ENCODE results near the gene GJC2. TPM values are rescaled to one million over a fixed set of nuclear protein-coding genes. Genes with fewer than 3 reads are reported as not detected.
A peak's percentile ranks its signal among the peaks of the same experiment; 100 is the strongest.
"Not testable (repeated sequence)": the region's sequence is repeated elsewhere in the genome, so short reads cannot be mapped to it uniquely, and the experiment has no call there.

The GJC2 gene
- total RNA-seq, 1 donor from 2014 or later, result 1.0 TPM

- DNase-seq, result no peak
- H3K27me3 ChIP-seq (ENCODE audit: low read depth), result no peaks in the 10 kb centered on the region
- H3K4me3 ChIP-seq, result peak overlapping the region; percentile 100
- TF ChIP-seq CTCF (IDR thresholded peaks at IDR 0.05; ENCODE audit: borderline replicate concordance), result no peak
- H3K4me1 ChIP-seq, result peaks cover 30% of the 10 kb centered on the region
- H3K27ac ChIP-seq (replicated peaks), result no peak overlapping the region
- peaks cover 23% of the 10 kb centered on the region for H3K36me3 ChIP-seq
- intact Hi-C loops (cut with micrococcal nuclease), result no loop called here
- no peaks in the 10 kb centered on the region for H3K9me3 ChIP-seq (replicated peaks)
Observed at GRCh38 chr1:228110556-228110955, 39.2 kb upstream of the GJC2 start.

GRCh38 chr1:228111315-228111714 is 38.4 kb upstream of the GJC2 start:
- H3K27me3 ChIP-seq (ENCODE audit: low read depth); H3K4me3 ChIP-seq; H3K9me3 ChIP-seq (replicated peaks); H3K27ac ChIP-seq (replicated peaks); DNase-seq; intact Hi-C loops (cut with micrococcal nuclease): not testable (repeated sequence)
- peaks cover 16% of the 10 kb centered on the region for H3K36me3 ChIP-seq
- H3K4me1 ChIP-seq, result peaks cover 30% of the 10 kb centered on the region

- intact Hi-C loops (cut with micrococcal nuclease), result no loop called here
- Histone ChIP-seq H3K4me1 (peaks cover 30% of the 10 kb centered on the region), H3K27ac (replicated peaks) (no peak overlapping the region), H3K27me3 (ENCODE audit: low read depth) (no peaks in the 10 kb centered on the region), H3K9me3 (replicated peaks) (no peaks in the 10 kb centered on the region), H3K36me3 (peaks cover 7% of the 10 kb centered on the region), H3K4me3 (no peak overlapping the region)
- TF ChIP-seq CTCF (IDR thresholded peaks at IDR 0.05; ENCODE audit: borderline replicate concordance), result no peak
- DNase-seq, result no peak
Observed at GRCh38 chr1:228112167-228112566, 37.6 kb upstream of the GJC2 start.

GRCh38 chr1:228112617-228113016 is 37.1 kb upstream of the GJC2 start:
- no peak for TF ChIP-seq CTCF (IDR thresholded peaks at IDR 0.05; ENCODE audit: borderline replicate concordance)
- no peaks in the 10 kb centered on the region for H3K9me3 ChIP-seq (replicated peaks)
- H3K4me1 ChIP-seq, result peaks cover 28% of the 10 kb centered on the region
- intact Hi-C loops (cut with micrococcal nuclease), result no loop called here
- no peak overlapping the region for H3K4me3 ChIP-seq
- no peaks in the 10 kb centered on the region for H3K27me3 ChIP-seq (ENCODE audit: low read depth)
- no peak overlapping the region for H3K27ac ChIP-seq (replicated peaks)
- H3K36me3 ChIP-seq, result peaks cover 3% of the 10 kb centered on the region
- DNase-seq, result no peak

- DNase-seq, result no peak
- no peaks in the 10 kb centered on the region for H3K27me3 ChIP-seq (ENCODE audit: low read depth)
- no peak for TF ChIP-seq CTCF (IDR thresholded peaks at IDR 0.05; ENCODE audit: borderline replicate concordance)
- H3K36me3 ChIP-seq, result no peaks in the 10 kb centered on the region
- H3K27ac ChIP-seq (replicated peaks), result no peak overlapping the region
- H3K9me3 ChIP-seq (replicated peaks), result no peaks in the 10 kb centered on the region
- peaks cover 8% of the 10 kb centered on the region for H3K4me1 ChIP-seq
- no peak overlapping the region for H3K4me3 ChIP-seq
- intact Hi-C loops (cut with micrococcal nuclease), result no loop called here
Observed at GRCh38 chr1:228114827-228115226, 34.9 kb upstream of the GJC2 start.

GRCh38 chr1:228117335-228117734 is 32.4 kb upstream of the GJC2 start:
- no peaks in the 10 kb centered on the region for H3K9me3 ChIP-seq (replicated peaks)
- no peaks in the 10 kb centered on the region for H3K36me3 ChIP-seq
- no peak overlapping the region for H3K4me3 ChIP-seq
- no peak for DNase-seq
- TF ChIP-seq CTCF (IDR thresholded peaks at IDR 0.05; ENCODE audit: borderline replicate concordance), result no peak
- no peak overlapping the region for H3K27ac ChIP-seq (replicated peaks)
- intact Hi-C loops (cut with micrococcal nuclease), result no loop called here
- H3K27me3 ChIP-seq (ENCODE audit: low read depth), result no peaks in the 10 kb centered on the region
- H3K4me1 ChIP-seq, result no peaks in the 10 kb centered on the region

Data from left ventricle myocardium inferior (tissue), 1 donor.